NCI-H524 (cell line): ENCODE measurements around the gene ZNF280D.

Experiments
- DNase-seq, 2 experiments: peaks; one replicate each; lab custom pipeline; 2025; lab: John Stamatoyannopoulos, UW

The ZNF280D gene

GRCh38 chr15:56631765-56632164, 101.5 kb downstream of the ZNF280D start:
- DNase-seq = no peak

DNA sequence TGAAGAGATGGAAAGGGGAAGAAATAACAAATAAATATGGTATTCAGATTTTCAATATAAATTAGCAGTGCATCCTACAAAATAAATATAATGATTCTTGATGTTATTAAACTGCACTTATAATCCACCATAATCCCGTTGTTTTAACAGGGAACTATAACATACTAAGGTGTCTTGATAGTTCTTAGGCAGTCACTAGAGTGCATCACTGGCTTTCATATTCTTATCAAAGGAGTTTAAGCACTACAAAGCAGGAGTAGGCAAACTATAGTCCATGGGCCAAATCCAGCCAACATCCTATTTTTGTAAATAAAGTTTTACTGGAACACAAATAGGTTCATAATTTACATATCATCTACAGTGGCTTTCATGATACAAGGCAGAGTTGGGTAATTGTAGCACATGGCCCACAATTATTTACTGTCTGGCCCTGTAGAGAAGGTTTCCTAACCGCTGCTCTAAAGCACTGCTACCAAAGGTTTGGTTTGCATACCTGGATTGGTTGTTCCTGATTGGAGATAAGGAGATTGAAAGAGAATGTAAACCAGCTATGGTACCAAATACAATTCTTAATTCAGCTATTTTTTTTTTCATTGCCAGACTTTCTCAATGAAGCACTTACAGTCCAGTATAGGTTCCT, 104.3 kb downstream of the ZNF280D start:
- no peak for DNase-seq

- no peak for DNase-seq
Measured at GRCh38 chr15:56619887-56620286, 113.4 kb downstream of the ZNF280D start.

DNA sequence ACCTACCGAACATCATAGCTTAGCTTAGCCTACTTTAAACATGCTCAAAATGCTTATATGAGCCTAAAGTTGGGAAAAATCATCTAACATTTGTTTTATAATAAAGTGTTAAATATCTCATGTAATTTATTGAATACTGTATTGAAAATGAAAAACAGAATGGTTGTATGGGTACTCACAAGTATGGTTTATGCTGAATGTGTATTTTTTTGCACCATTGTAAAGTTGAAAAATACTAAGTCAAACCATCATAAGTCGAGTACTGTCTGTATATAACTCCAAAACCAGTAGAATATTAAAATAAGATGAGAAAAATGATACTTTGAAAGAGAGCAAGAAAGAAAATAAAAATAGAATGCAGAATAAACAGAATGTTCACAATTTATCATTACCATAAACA, 115.7 kb downstream of the ZNF280D start:
- DNase-seq = no peak

DNA sequence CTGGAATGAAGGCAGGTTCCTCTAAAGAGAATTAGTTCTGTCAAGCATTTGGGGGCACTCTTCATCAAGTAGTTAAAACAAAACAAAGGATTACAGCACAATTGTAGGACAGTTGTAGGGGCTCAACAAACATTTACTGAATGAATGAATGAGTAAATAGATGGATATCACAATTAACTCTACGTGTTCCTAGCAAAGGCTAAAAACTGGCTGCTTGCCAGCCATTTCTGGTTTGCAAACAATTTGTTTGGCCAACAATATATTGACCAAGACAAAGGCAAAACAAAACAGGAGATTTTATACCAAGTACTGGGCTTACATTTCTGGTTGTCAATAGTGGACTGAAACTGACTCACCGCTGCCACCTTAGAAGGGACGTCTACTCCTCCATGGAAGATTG, 116.8 kb downstream of the ZNF280D start:
- no peak for DNase-seq

DNA sequence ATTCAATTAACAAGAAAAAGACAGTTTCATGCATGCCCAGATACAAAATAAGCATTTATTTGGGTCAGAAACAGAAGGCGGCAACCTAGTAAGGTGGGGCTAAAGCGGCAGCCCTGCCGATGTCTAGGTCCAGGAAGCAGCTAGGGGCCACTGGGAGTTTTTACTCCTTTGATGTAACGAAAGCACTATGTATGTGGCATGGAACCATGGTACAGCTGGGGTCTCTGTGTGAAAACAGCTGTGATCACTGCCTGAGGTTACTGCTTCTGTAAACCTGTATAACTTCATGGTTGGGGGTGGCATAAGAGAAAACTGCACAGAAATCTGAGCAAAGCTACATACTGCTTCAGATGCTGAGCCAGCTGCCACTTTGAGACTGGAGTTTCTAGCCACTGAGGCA, 119.5 kb downstream of the ZNF280D start:
- DNase-seq = no peak

GRCh38 chr15:56608993-56609392, 124.3 kb downstream of the ZNF280D start:
- no peak for DNase-seq

- DNase-seq = no peak
Measured at GRCh38 chr15:56608140-56608778, 125.0 kb downstream of the ZNF280D start.

- DNase-seq = no peak
Measured at GRCh38 chr15:56602253-56602652, 131.1 kb downstream of the ZNF280D start.

- DNase-seq = no peak
Measured at GRCh38 chr15:56600380-56600779, 132.9 kb downstream of the ZNF280D start.

GRCh38 chr15:56598991-56599390, 134.3 kb downstream of the ZNF280D start:
- no peak for DNase-seq

DNA sequence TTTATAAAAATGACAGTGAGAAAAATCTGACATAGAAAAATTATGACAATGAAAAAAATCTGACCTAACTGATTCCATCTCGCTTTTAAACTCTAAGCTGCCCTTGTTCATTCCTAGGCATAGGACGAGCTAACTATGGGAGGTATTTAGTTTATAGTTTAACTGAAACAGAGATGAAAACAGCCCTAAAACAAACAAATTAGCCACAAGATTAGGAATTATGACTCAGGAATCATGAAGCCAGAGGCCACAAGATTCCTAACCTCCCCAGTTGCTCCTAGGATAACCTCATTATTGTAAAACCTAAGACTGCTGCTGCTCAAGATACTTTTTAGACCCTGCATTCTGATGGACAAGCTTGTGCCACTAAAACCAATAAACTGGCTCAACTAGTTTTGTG, 145.6 kb downstream of the ZNF280D start:
- no peak for DNase-seq

DNA sequence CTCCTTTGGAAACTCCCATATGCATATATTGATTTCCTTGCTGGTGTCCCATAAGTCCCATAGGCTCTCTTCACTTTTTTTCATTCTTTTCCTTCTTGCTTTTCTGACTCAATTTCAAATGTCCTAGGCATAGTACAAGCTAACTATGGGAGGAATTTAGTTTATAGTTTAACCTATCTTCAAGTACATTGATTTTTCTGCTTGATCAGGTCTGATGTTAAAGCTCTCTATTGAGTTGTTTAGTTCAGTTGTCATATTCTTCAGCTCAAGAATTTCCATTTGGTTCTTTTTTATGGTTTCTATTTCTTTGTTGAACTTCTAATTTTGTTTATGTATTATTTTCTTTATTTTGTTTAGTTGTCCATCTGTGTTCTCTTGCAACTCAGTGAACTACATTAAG, 147.1 kb downstream of the ZNF280D start:
- DNase-seq = no peak

- no peak for DNase-seq
Measured at GRCh38 chr15:56582785-56583184, 150.5 kb downstream of the ZNF280D start.
